Activated B cell treated with CpG ODN at 0.5 μM for 24 hours (primary cell): ENCODE data around the gene PTGES2. TPM values are rescaled to one million over a fixed set of nuclear protein-coding genes. Genes with fewer than 3 reads are reported as not detected.

Experiments
- ATAC-seq: fragments of 200-7000 bp; cut with Tn5 transposase; one replicate; pipeline ENCODE4 v1.10.0; 2021; ENCODE audit warnings: low read depth, mild to moderate bottlenecking, moderate library complexity
- CTCF ChIA-PET: fragments of 350-600 bp; sonication (Branson Sonifier 250); formaldehyde crosslinking; loops from one replicate; lab custom pipeline; 2021; ENCODE audit warnings: antibody characterized with exemption; lab: Charles Lee
- POLR2A ChIA-PET: fragments of 350-600 bp; sonication (Branson Sonifier 250); formaldehyde crosslinking; loops from one replicate; lab custom pipeline; 2021; ENCODE audit warnings: antibody characterized with exemption; lab: Charles Lee
- DNase-seq: peaks from one replicate; pipeline ENCODE4 v3.0.0; 2022
- H3K27ac Mint-ChIP-seq: one replicate; pipeline ENCODE4 v1.8.0; 2020; ENCODE audit warnings: mixed read lengths
- H3K27me3 Mint-ChIP-seq: one replicate; pipeline ENCODE4 v1.8.0; 2021; ENCODE audit warnings: mixed read lengths
- H3K36me3 Mint-ChIP-seq: one replicate; pipeline ENCODE4 v1.8.0; 2021; ENCODE audit warnings: low read depth, mixed read lengths
- H3K4me1 Mint-ChIP-seq: one replicate; pipeline ENCODE4 v1.8.0; 2021; ENCODE audit warnings: mixed read lengths
- H3K4me3 Mint-ChIP-seq: one replicate; pipeline ENCODE4 v1.8.0; 2020; ENCODE audit warnings: mild to moderate bottlenecking, mixed read lengths
- H3K9me3 Mint-ChIP-seq: one replicate; pipeline ENCODE4 v1.8.0; 2020; ENCODE audit warnings: mixed read lengths
- CTCF ChIP-seq: fragments of 200-600 bp; IDR thresholded peaks from one replicate; pipeline ENCODE4 v1.8.0; 2022; ENCODE audit warnings: antibody characterized with exemption, mild to moderate bottlenecking
- intact Hi-C: fragments of 100-400 bp; cut with micrococcal nuclease; formaldehyde crosslinking; loops from one replicate; pipeline ENCODE4 v1.15.1; 2024
- total RNA-seq: library from RNA; stranded (reverse); gene quantifications from 2 replicates; pipeline ENCODE4 v1.2.3, GENCODE V29; 2022

PTGES2 gene
- total RNA-seq, 1 donor from 2014 or later: 89.2 TPM

- no peak for TF ChIP-seq CTCF
- CTCF ChIA-PET: interaction anchor here (0.5 to 1.6 kb wide), 3 partner anchors 11 to 18 kb away, joined by 3 to 4 read pairs (median 4); no protein-coding TSS in a partner anchor
- POLR2A ChIA-PET: interaction anchor here (0.8 to 2.7 kb wide), 15 partner anchors 12 to 595 kb away, joined by 3 to 20 read pairs (median 5); partner anchors contain the start of genes BBLN, DPM2, GOLGA2 and NAIF1
- Mint-ChIP-seq H3K27me3 (peaks cover 3% of the 10 kb centered on the region), H3K4me3 (peak overlapping the region; percentile 97), H3K27ac (peak overlapping the region; percentile 99), H3K36me3 (peaks cover 15% of the 10 kb centered on the region), H3K9me3 (no peaks in the 10 kb centered on the region), H3K4me1 (peaks cover 34% of the 10 kb centered on the region)
- intact Hi-C loops: loop anchor here (1.0 to 10.0 kb wide), 9 partner anchors 14 to 952 kb away; partner anchors contain the start of genes BBLN, CIZ1, COQ4 and DOLPP1
- DNase-seq (no peak), ATAC-seq (no peak)
Measured at GRCh38 chr9:128128836-128129590, 1.5 kb upstream of the PTGES2 start.

DNA sequence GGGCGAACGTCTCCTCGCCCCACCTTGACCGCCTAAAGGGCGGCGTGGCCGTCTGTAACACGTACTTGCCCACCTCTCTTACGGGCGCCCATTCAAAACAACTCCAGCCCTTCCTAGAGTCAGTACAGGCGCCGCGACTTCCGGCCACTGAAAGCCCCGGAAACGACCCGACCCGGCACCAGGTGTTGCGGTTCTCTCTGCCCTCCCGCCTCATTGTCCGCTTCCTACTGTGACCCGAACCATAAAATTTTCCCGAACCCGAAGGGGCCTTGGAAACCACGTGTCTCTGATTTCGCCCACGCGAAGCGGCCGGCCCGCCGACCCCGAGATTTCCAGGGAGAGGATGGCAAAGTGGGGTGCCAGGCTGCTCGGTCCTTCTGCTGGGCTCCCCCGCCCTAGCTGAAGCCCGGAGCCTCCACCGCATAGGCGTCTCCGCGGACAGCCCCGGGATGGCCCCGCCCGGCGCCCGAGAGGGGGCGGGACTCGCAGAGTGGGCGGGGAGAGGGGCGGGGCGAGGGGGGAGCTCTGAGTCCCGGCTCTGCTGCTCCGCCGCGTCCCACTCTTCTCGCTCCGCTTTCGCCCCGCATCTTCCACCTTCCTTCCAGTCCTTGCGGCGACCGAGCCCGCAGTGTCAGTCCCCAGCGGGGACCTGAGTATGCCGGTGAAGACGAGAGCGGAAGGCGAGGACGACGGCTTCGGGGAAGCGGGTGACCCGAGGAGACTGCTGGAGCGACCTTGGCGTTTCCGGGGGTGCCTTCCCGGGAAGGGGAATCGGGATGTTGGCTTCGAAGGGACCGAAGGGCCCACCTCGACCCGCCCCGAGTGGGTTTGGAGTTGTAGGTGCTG is 684 bp upstream of the PTGES2 start:
- peak overlapping the region; percentile 97 for H3K4me3 Mint-ChIP-seq
- peak overlapping the region; percentile 99 for H3K27ac Mint-ChIP-seq
- H3K9me3 Mint-ChIP-seq: no peaks in the 10 kb centered on the region
- ChIA-PET CTCF (interaction anchor here (1.5 to 1.6 kb wide), 2 partner anchors 10 to 17 kb away, joined by 3 to 4 read pairs; no protein-coding TSS in a partner anchor), POLR2A (interaction anchor here (0.6 to 2.7 kb wide), 16 partner anchors 11 to 596 kb away, joined by 3 to 20 read pairs (median 4); partner anchors contain the start of genes BBLN, DPM2, GOLGA2 and NAIF1)
- H3K4me1 Mint-ChIP-seq: peaks cover 34% of the 10 kb centered on the region
- intact Hi-C loops: loop anchor here (1.0 to 10.0 kb wide), 10 partner anchors 13 to 953 kb away; partner anchors contain the start of genes BBLN, CIZ1, COQ4 and DOLPP1
- DNase-seq (peak; percentile 90), ATAC-seq (peak; percentile 79)
- H3K36me3 Mint-ChIP-seq: peaks cover 22% of the 10 kb centered on the region
- TF ChIP-seq CTCF: no peak
- peaks cover 3% of the 10 kb centered on the region for H3K27me3 Mint-ChIP-seq

DNA sequence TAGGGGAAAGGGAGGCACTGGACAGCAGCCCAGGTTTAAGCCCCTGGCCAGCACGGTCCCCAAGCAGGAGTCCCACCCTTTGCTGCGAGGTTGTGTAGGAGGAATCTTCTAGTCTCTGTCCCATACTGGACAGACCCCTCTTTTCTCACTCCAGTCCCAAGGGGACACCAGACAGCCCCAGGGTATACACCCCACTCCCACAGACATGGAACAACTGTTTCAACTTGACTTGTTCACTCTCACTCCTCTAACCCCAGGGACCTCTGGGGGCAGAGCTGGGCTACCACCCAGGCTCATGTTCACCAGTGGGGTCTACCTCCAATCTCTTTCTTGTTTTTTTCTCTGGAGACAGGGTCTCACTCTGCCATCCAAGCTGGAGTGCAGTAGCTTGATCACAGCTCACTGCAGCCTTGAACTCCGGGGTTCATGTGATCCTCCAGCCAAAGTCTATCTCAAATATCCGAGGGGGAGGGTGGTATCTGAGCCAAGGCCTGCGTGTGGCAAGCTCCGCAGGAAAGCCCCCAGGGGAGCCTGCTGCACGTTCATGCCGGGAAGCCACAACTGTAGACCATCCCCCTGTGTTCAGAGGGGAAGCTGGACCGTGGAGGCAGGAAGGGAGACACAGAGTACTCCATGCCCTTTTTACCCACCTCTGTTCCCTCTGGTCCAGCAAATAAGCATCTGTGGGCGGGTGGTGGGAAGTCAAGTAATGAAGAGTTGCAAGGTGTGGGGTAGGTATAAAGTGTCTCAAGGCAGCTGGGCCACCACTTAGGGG is 1.8 kb downstream of the PTGES2 start:
- H3K9me3 Mint-ChIP-seq: no peaks in the 10 kb centered on the region
- H3K27me3 Mint-ChIP-seq: no peaks in the 10 kb centered on the region
- peak overlapping the region; percentile 62 for H3K27ac Mint-ChIP-seq
- POLR2A ChIA-PET: interaction anchor here (0.6 to 1.5 kb wide), 5 partner anchors 10 to 182 kb away, joined by 3 to 5 read pairs (median 3); no protein-coding TSS in a partner anchor
- no peak for DNase-seq
- ATAC-seq: no peak
- peak overlapping the region; percentile 84 for H3K4me3 Mint-ChIP-seq
- CTCF ChIA-PET: no interaction called here
- peaks cover 34% of the 10 kb centered on the region for H3K4me1 Mint-ChIP-seq
- peaks cover 42% of the 10 kb centered on the region for H3K36me3 Mint-ChIP-seq
- intact Hi-C loops: loop anchor here (5.0 to 10.0 kb wide), 4 partner anchors 197 to 901 kb away; partner anchors contain the start of genes COQ4, FPGS, SH2D3C and TRUB2
- TF ChIP-seq CTCF: no peak

DNA sequence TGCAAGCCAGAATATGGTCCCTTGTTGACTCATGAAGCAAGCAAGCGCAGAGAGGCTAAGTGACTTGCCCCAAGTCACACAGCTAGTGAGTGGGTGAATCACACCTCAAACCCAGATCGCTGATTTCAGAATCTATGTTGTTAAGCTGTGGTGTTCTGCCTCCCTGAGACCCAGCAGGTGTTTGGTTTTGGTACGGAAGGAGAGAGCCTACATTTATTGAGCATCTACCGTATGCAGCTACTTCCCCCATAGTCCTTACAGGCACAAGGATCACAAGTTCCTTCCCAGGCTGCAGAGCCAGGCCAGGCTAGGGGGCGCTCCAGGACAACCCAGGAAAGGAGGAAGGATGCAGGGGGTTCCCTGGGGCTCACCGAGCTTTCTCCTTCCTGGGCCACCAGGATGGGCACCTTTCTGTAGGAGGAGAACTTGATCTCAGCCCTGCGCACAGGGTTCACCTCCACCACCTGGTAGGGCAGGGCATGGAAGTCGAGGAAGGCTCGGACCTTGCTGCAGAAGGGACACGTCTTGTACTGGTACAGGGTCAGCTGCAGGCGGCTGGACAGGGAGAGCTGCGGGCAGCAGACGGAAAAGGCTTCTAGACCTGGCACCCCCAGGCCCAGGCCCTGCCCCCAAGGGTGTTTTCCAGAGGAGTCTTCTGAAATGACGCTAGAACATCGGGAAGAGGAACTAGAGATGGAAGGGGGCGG is 2.5 kb downstream of the PTGES2 start:
- H3K27ac Mint-ChIP-seq: peak overlapping the region; percentile 62
- H3K4me1 Mint-ChIP-seq: peaks cover 34% of the 10 kb centered on the region
- ChIA-PET POLR2A (interaction anchor here (0.7 to 1.5 kb wide), 2 partner anchors 9 to 64 kb away, joined by 3 to 5 read pairs; no protein-coding TSS in a partner anchor), CTCF (interaction anchor here (0.7 kb wide), 1 partner anchor 181 kb away, joined by 3 read pairs; no protein-coding TSS in a partner anchor)
- ATAC-seq: no peak
- H3K36me3 Mint-ChIP-seq: peaks cover 48% of the 10 kb centered on the region
- peak overlapping the region; percentile 84 for H3K4me3 Mint-ChIP-seq
- no peaks in the 10 kb centered on the region for H3K9me3 Mint-ChIP-seq
- DNase-seq: no peak
- H3K27me3 Mint-ChIP-seq: no peaks in the 10 kb centered on the region
- intact Hi-C loops: loop anchor here (5.0 to 10.0 kb wide), 4 partner anchors 197 to 900 kb away; partner anchors contain the start of genes COQ4, FPGS, SH2D3C and TRUB2
- TF ChIP-seq CTCF: no peak
